Endothelial cell (in vitro differentiated cells): ENCODE measurements around the gene HIVEP3. TPM values are rescaled to one million over a fixed set of nuclear protein-coding genes. Genes with fewer than 3 reads are reported as not detected.
A peak's percentile ranks its signal among the peaks of the same experiment; 100 is the strongest.

Experiments
- DNase-seq: peaks from one replicate; pipeline ENCODE4 v3.0.0; 2021; ENCODE audit warnings: low spot score
- H3K27ac Mint-ChIP-seq: one replicate; pipeline ENCODE4 v1.8.0; 2021; ENCODE audit warnings: mixed read lengths, inconsistent platforms; ENCODE audit not compliant: unreplicated experiment
- H3K27me3 Mint-ChIP-seq: one replicate; pipeline ENCODE4 v1.8.0; 2021; ENCODE audit warnings: mild to moderate bottlenecking, moderate library complexity, mixed read lengths, inconsistent platforms; ENCODE audit not compliant: unreplicated experiment
- H3K36me3 Mint-ChIP-seq: one replicate; pipeline ENCODE4 v1.8.0; 2021; ENCODE audit warnings: mild to moderate bottlenecking, low read depth, mixed read lengths, inconsistent platforms; ENCODE audit not compliant: unreplicated experiment
- H3K4me1 Mint-ChIP-seq: one replicate; pipeline ENCODE4 v1.8.0; 2021; ENCODE audit warnings: mild to moderate bottlenecking, mixed read lengths, inconsistent platforms; ENCODE audit not compliant: unreplicated experiment
- H3K4me3 Mint-ChIP-seq: one replicate; pipeline ENCODE4 v1.8.0; 2021; ENCODE audit warnings: mild to moderate bottlenecking, mixed read lengths, inconsistent platforms; ENCODE audit not compliant: unreplicated experiment
- H3K9me3 Mint-ChIP-seq: one replicate; pipeline ENCODE4 v1.8.0; 2021; ENCODE audit warnings: mixed read lengths, inconsistent platforms; ENCODE audit not compliant: unreplicated experiment
- CTCF ChIP-seq: fragments of 200-600 bp; sonication (generic); IDR thresholded peaks from one replicate; pipeline ENCODE4 v1.5.0; 2021; ENCODE audit warnings: antibody characterized with exemption; ENCODE audit not compliant: unreplicated experiment
- total RNA-seq: library from RNA; stranded (reverse); fragmentation: NEBNext Ultra II Directional; extraction: Animal tissue kit (Norgen Biotek cat#: 25700); gene quantifications from one replicate; pipeline ENCODE4 v1.2.1, GENCODE V29; 2021; ENCODE audit not compliant: unreplicated experiment

HIVEP3 gene
- total RNA-seq, 1 donor from 2014 or later = 8.9 TPM

- H3K4me1 Mint-ChIP-seq = peaks cover 32% of the 10 kb centered on the region
- no peak for DNase-seq
- no peak overlapping the region for H3K27ac Mint-ChIP-seq
- H3K27me3 Mint-ChIP-seq = peaks cover 10% of the 10 kb centered on the region
- TF ChIP-seq CTCF = no peak
- H3K9me3 Mint-ChIP-seq = no peaks in the 10 kb centered on the region
- no peak overlapping the region for H3K4me3 Mint-ChIP-seq
- peaks cover 3% of the 10 kb centered on the region for H3K36me3 Mint-ChIP-seq
These were observed 152.2 kb downstream of the HIVEP3 start for GRCh38 chr1:41766546-41766945.

GRCh38 chr1:41766041-41766440 lies 152.7 kb downstream of the HIVEP3 start:
- Mint-ChIP-seq H3K36me3 (peaks cover 3% of the 10 kb centered on the region), H3K9me3 (no peaks in the 10 kb centered on the region), H3K27me3 (peaks cover 10% of the 10 kb centered on the region), H3K4me3 (no peak overlapping the region), H3K4me1 (peaks cover 32% of the 10 kb centered on the region), H3K27ac (no peak overlapping the region)
- no peak for DNase-seq
- TF ChIP-seq CTCF = no peak

GRCh38 chr1:41765152-41765551 lies 153.6 kb downstream of the HIVEP3 start:
- H3K36me3 Mint-ChIP-seq = peaks cover 3% of the 10 kb centered on the region
- H3K27ac Mint-ChIP-seq = peak overlapping the region; percentile 45
- peaks cover 32% of the 10 kb centered on the region for H3K4me1 Mint-ChIP-seq
- H3K4me3 Mint-ChIP-seq = no peak overlapping the region
- H3K9me3 Mint-ChIP-seq = no peaks in the 10 kb centered on the region
- TF ChIP-seq CTCF = no peak
- no peak for DNase-seq
- H3K27me3 Mint-ChIP-seq = peaks cover 12% of the 10 kb centered on the region

- peaks cover 12% of the 10 kb centered on the region for H3K27me3 Mint-ChIP-seq
- no peak for DNase-seq
- H3K4me3 Mint-ChIP-seq = no peak overlapping the region
- TF ChIP-seq CTCF = no peak
- peaks cover 3% of the 10 kb centered on the region for H3K36me3 Mint-ChIP-seq
- H3K27ac Mint-ChIP-seq = no peak overlapping the region
- peaks cover 32% of the 10 kb centered on the region for H3K4me1 Mint-ChIP-seq
- no peaks in the 10 kb centered on the region for H3K9me3 Mint-ChIP-seq
These were observed 154.1 kb downstream of the HIVEP3 start for GRCh38 chr1:41764656-41765055.

GRCh38 chr1:41762777-41763176 lies 155.9 kb downstream of the HIVEP3 start:
- DNase-seq = no peak
- peaks cover 7% of the 10 kb centered on the region for H3K27me3 Mint-ChIP-seq
- TF ChIP-seq CTCF = no peak
- no peak overlapping the region for H3K27ac Mint-ChIP-seq
- peaks cover 14% of the 10 kb centered on the region for H3K4me1 Mint-ChIP-seq
- peaks cover 3% of the 10 kb centered on the region for H3K36me3 Mint-ChIP-seq
- H3K4me3 Mint-ChIP-seq = no peak overlapping the region
- H3K9me3 Mint-ChIP-seq = no peaks in the 10 kb centered on the region
